ENCODE results near the gene RNF145.

RNF145 gene

DNA sequence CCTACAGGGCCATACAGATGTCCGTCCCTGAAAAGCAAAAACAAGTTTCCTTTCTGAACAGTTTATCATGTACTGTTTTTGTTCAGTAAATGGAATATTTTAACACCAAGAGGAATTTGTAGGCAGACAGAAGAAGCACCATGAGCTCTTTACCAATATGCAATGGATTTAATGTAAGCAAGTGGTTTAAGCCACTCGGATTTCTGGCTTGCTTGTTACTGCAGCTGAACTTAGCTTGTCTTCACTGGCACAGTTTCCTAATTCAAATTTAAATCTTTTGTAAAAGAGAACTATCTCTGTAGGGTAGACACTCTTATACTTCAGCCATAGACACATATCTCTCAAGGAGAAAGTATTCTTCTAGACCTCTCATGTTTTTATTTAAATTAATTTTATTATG lies 96.9 kb downstream of the RNF145 start:
- POLR2A ChIA-PET, result no interaction called here
- 83% methylated on average over 1 of the region's 2 CpGs for WGBS (ENCODE audit: insufficient coverage)
- no peaks in the 10 kb centered on the region for H3K36me3 ChIP-seq (ENCODE audit: control insufficient read depth in 4 of 4, insufficient read depth in 4 of 4, low read length in 3 of 4)
- CTCF ChIA-PET, result interaction anchor here (2.9 kb wide), 1 partner anchor 417 kb away, joined by 15 read pairs; no protein-coding TSS in a partner anchor
- H3K27ac ChIP-seq (ENCODE audit: insufficient read depth in 1 of 2, low read depth in 1 of 2, low read length in 2 of 2, poor library complexity in 1 of 2, severe bottlenecking in 2 of 2), result no peak overlapping the region
- no peaks in the 10 kb centered on the region for H3K4me1 ChIP-seq (ENCODE audit: control extremely low read depth in 1 of 4, control insufficient read depth in 4 of 4, insufficient read depth in 4 of 4, low read length in 3 of 4)
- peaks cover 2 to 46% (median 26%) of the 10 kb centered on the region in 5 experiments for H3K27me3 ChIP-seq (replicated peaks in 2 of 5; ENCODE audit: control insufficient read depth in 4 of 5, insufficient read depth in 5 of 5, low read length in 4 of 5)
- no peaks in the 10 kb centered on the region for H3K9me3 ChIP-seq (ENCODE audit: control extremely low read depth in 1 of 5, control insufficient read depth in 4 of 5, insufficient read depth in 2 of 5, low read depth in 1 of 5, low read length in 4 of 5)
- DNase-seq, result no peak
- H3K4me3 ChIP-seq (ENCODE audit: control insufficient read depth in 1 of 7, extremely low read depth in 1 of 7, insufficient read depth in 4 of 7, low read depth in 2 of 7, low read length in 6 of 7), result no peak overlapping the region

Measured in common myeloid progenitor, CD34-positive (primary cell).